Left cardiac atrium (tissue), 4 donors: ENCODE measurements around the gene KIF5B. TPM values are rescaled to one million over a fixed set of nuclear protein-coding genes. Genes with fewer than 3 reads are reported as not detected.
A peak's percentile ranks its signal among the peaks of the same experiment; 100 is the strongest.
"Not testable (repeated sequence)": the region's sequence is repeated elsewhere in the genome, so short reads cannot be mapped to it uniquely, and the experiment has no call there.

Experiments used
- ATAC-seq, 2 donors: fragments of 200-7000 bp; cut with Tn5 transposase; one replicate each; pipeline ENCODE4 v1.9.1; 2020; ENCODE audit warnings: mild to moderate bottlenecking in 2 of 2, moderate library complexity in 2 of 2
- DNase-seq: peaks from one replicate; pipeline ENCODE4 v3.0.0-alpha.2; 2020
- intact Hi-C, 2 donors: fragments of 100-400 bp; cut with DNase I; formaldehyde crosslinking; loops; one replicate each; pipeline versions ENCODE4 v1.14.1 to v1.15.1; 2022 to 2023
- long read RNA-seq: library from polyadenylated mRNA; unstranded; transcript quantifications from one replicate; pipeline ENCODE4 v2.0.0, GENCODE V29; 2021
- total RNA-seq, 2 donors: library from RNA; stranded (reverse); fragmentation: NEBNext Ultra II Directional; extraction: Animal tissue kit (Norgen Biotek cat#: 25700); gene quantifications; one replicate each; pipeline ENCODE4 v1.2.1, GENCODE V29; 2021
- donor health status: DM: no; HTN: yes; CAD: no.
- donor health status: DM: no; HTN: yes; CAD: no; lungs with severe emphysema.
- donor health status: DM: yes; HTN: yes; CAD: no.
- donor health status: Dilated cardiomyopathy.

The KIF5B gene
- total RNA-seq, result 100 to 1,000 TPM; 124 to 133 TPM
- long read RNA-seq, full-length matches to known transcripts, result 10 of 287 reads
- long read RNA-seq, partial matches to known transcripts, result 260 of 287 reads
- long read RNA-seq, other reads (novel, unspliced or antisense), result 17 of 287 reads

GRCh38 chr10:32056136-32057035 is at the start of gene KIF5B:
TSS of gene KIF5B (minus strand) at chr10:32056425. CDS start at chr10:32055973, 452 bp downstream.
- ATAC-seq, result peak; percentile 95 to 96
- intact Hi-C loops, result loop anchor here in 1 of 2 donors (10.0 kb wide), 1 partner anchor 138 kb away; no protein-coding TSS in a partner anchor
- peak; percentile 92 for DNase-seq

- ATAC-seq, result no peak
- intact Hi-C loops, result no loop called here
- no peak for DNase-seq
Measured at GRCh38 chr10:32105782-32106382, 49.7 kb upstream of the KIF5B start.

- no peak for DNase-seq
- intact Hi-C loops, result no loop called here
- ATAC-seq, result peak; percentile 38 to 76
Measured at GRCh38 chr10:32104622-32105509, 48.6 kb upstream of the KIF5B start.

GRCh38 chr10:32104181-32104580 is 48.0 kb upstream of the KIF5B start:
- intact Hi-C loops, result no loop called here
- peak; percentile 16 to 34 for ATAC-seq
- no peak for DNase-seq

- no peak for ATAC-seq
- DNase-seq, result no peak
- intact Hi-C loops, result no loop called here
Measured at GRCh38 chr10:32103721-32104120, 47.5 kb upstream of the KIF5B start.

GRCh38 chr10:32098566-32099259 is 42.5 kb upstream of the KIF5B start:
- intact Hi-C loops, ATAC-seq, DNase-seq: not testable (repeated sequence)

GRCh38 chr10:32095116-32095733 is 39.0 kb upstream of the KIF5B start:
- ATAC-seq (no peak), DNase-seq (no peak)
- intact Hi-C loops, result no loop called here

GRCh38 chr10:32093650-32094049 is 37.4 kb upstream of the KIF5B start:
- intact Hi-C loops, result no loop called here
- ATAC-seq (no peak), DNase-seq (no peak)

- intact Hi-C loops, result no loop called here
- DNase-seq (no peak), ATAC-seq (no peak)
Measured at GRCh38 chr10:32091046-32091445, 34.8 kb upstream of the KIF5B start.

- DNase-seq (no peak), ATAC-seq (peak in 1 of 2 donors; percentile 25)
- intact Hi-C loops, result no loop called here
Measured at GRCh38 chr10:32084185-32084851, 28.1 kb upstream of the KIF5B start.

GRCh38 chr10:32077896-32078485 is 21.8 kb upstream of the KIF5B start:
- peak; percentile 76 to 82 for ATAC-seq
- intact Hi-C loops, result no loop called here
- peak; percentile 62 for DNase-seq

- ATAC-seq (peak; percentile 44 to 55), DNase-seq (no peak)
- intact Hi-C loops, result no loop called here
Measured at GRCh38 chr10:32073659-32074058, 17.4 kb upstream of the KIF5B start.

GRCh38 chr10:32073128-32073527 is 16.9 kb upstream of the KIF5B start:
- intact Hi-C loops, result no loop called here
- ATAC-seq (no peak), DNase-seq (no peak)

GRCh38 chr10:32072025-32072800 is 16.0 kb upstream of the KIF5B start:
- ATAC-seq (no peak), DNase-seq (no peak)
- intact Hi-C loops, result no loop called here

- DNase-seq (no peak), ATAC-seq (no peak)
- intact Hi-C loops, result no loop called here
Measured at GRCh38 chr10:32070645-32071044, 14.4 kb upstream of the KIF5B start.

- intact Hi-C loops, result no loop called here
- DNase-seq (no peak), ATAC-seq (peak; percentile 63 to 75)
Measured at GRCh38 chr10:32068569-32068968, 12.3 kb upstream of the KIF5B start.

- ATAC-seq, DNase-seq, intact Hi-C loops: not testable (repeated sequence)
Measured at GRCh38 chr10:32067931-32068330, 11.7 kb upstream of the KIF5B start.
